NCI-H1436 (cell line): ENCODE results near the gene MIPEP.

ENCODE experiments used
- DNase-seq: peaks from one replicate; lab custom pipeline; 2025; lab: John Stamatoyannopoulos, UW

The MIPEP gene

GRCh38 chr13:23810685-23811240, 78.4 kb downstream of the MIPEP start:
- no peak for DNase-seq

- DNase-seq, result no peak
Observed at GRCh38 chr13:23808803-23809202, 80.4 kb downstream of the MIPEP start.

GRCh38 chr13:23806874-23807526, 82.2 kb downstream of the MIPEP start:
- no peak for DNase-seq

- no peak for DNase-seq
Observed at GRCh38 chr13:23805821-23806220, 83.4 kb downstream of the MIPEP start.

- no peak for DNase-seq
Observed at GRCh38 chr13:23805122-23805521, 84.1 kb downstream of the MIPEP start.

- no peak for DNase-seq
Observed at GRCh38 chr13:23804166-23804565, 85.0 kb downstream of the MIPEP start.

GRCh38 chr13:23801141-23801540, 88.1 kb downstream of the MIPEP start:
- no peak for DNase-seq

GRCh38 chr13:23799945-23800344, 89.3 kb downstream of the MIPEP start:
- DNase-seq, result no peak

- no peak for DNase-seq
Observed at GRCh38 chr13:23797276-23797903, 91.8 kb downstream of the MIPEP start.

- no peak for DNase-seq
Observed at GRCh38 chr13:23796551-23796950, 92.6 kb downstream of the MIPEP start.

- no peak for DNase-seq
Observed at GRCh38 chr13:23794267-23795161, 94.7 kb downstream of the MIPEP start.

GRCh38 chr13:23793711-23794110, 95.5 kb downstream of the MIPEP start:
- DNase-seq, result no peak

GRCh38 chr13:23792680-23793079, 96.5 kb downstream of the MIPEP start:
- DNase-seq, result no peak

GRCh38 chr13:23790577-23791170, 98.5 kb downstream of the MIPEP start:
- DNase-seq, result no peak

GRCh38 chr13:23789576-23790346, 99.4 kb downstream of the MIPEP start:
- no peak for DNase-seq

- DNase-seq, result no peak
Observed at GRCh38 chr13:23788459-23788858, 100.7 kb downstream of the MIPEP start.

GRCh38 chr13:23787464-23787863, 101.7 kb downstream of the MIPEP start:
- DNase-seq, result no peak

GRCh38 chr13:23786607-23787006, 102.6 kb downstream of the MIPEP start:
- no peak for DNase-seq

- DNase-seq, result no peak
Observed at GRCh38 chr13:23778879-23779278, 110.3 kb downstream of the MIPEP start.

- DNase-seq, result no peak
Observed at GRCh38 chr13:23778002-23778652, 111.1 kb downstream of the MIPEP start.

- DNase-seq, result no peak
Observed at GRCh38 chr13:23777575-23777870, 111.7 kb downstream of the MIPEP start.
